H1 (cell line): ENCODE data around the gene OR2A12. TPM values are rescaled to one million over a fixed set of nuclear protein-coding genes. Genes with fewer than 3 reads are reported as not detected.

Source experiments
- EP300 ChIP-seq, 2 experiments: IDR thresholded peaks; 1 replicate in 1 of 2; 2 replicates in 1 of 2; pipeline ENCODE4 v1.6.1; 2011 to 2012; ENCODE audit warnings: low read depth in 2 of 2, low read length in 2 of 2, mild to moderate bottlenecking in 2 of 2, borderline replicate concordance in 1 of 2, inconsistent platforms in 1 of 2, moderate library complexity in 1 of 2
- FOSL1 ChIP-seq: IDR thresholded peaks from 2 replicates; pipeline ENCODE4 v1.6.1; 2011; ENCODE audit warnings: mild to moderate bottlenecking, low read depth, low read length, moderate library complexity; ENCODE audit not compliant: insufficient read depth
- SIX5 ChIP-seq: IDR thresholded peaks from 2 replicates; pipeline ENCODE4 v1.6.1; 2011; ENCODE audit warnings: mild to moderate bottlenecking, low read depth, low read length
- polyA plus RNA-seq, 7 experiments: library from polyadenylated mRNA; depleted of rRNA in 3 of 7; stranded (reverse) in 5 of 7; unstranded in 2 of 7; fragments of >200 nt in 5 of 7; fragments of 200-250 nt in 2 of 7; gene quantifications; 1 replicate in 5 of 7; 2 replicates in 1 of 7; 4 replicates in 1 of 7; pipeline versions ENCODE4 v1.2.1 to v1.2.3, GENCODE V29; 2011 to 2013; ENCODE audit warnings: missing spikeins in 2 of 7, mixed read lengths in 2 of 7
- total RNA-seq: library from RNA; stranded (reverse); fragmentation: NEBNext Ultra II Directional; extraction: Animal tissue kit (Norgen Biotek cat#: 25700); gene quantifications from 2 replicates; pipeline ENCODE4 v1.2.1, GENCODE V29; 2021
- TF ChIP-seq, protein P1 (sequence below): IDR thresholded peaks from 2 replicates; pipeline ENCODE4 v1.6.1; 2012; ENCODE audit warnings: inconsistent platforms

Gene OR2A12
- total and polyA plus RNA-seq, 2 of the 8 experiments (the other 6 are each of a cell fraction or from before 2014, with no cell fraction given): not detected

DNA sequence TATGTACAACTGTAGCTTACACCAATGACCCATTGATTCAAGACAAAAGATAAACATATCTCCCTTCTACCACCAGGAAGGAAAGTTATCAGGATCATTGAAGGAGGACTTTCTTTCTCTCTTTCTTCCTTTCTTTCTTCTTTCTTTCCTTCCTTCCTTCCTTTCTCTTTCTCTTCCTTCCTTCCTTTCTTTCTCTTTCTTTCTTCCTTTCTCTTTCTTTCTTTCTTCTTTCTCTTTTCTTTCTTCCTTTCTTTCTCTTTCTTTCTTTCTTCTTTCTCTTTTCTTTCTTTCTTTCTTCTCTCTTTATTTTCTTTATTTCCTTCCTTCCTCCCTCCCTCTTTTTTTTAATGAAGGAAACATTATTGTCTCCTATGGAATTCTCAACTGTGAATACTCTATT lies 12.7 kb downstream of the OR2A12 start (continued):
- TF ChIP-seq EP300 (IDR thresholded peaks at IDR 0.05; ENCODE audit: borderline replicate concordance in 1 of 2, low read depth in 2 of 2, low read length in 2 of 2) (no peak), FOSL1 (no peak), SIX5 (no peak)
- TF ChIP-seq, protein P1, sequence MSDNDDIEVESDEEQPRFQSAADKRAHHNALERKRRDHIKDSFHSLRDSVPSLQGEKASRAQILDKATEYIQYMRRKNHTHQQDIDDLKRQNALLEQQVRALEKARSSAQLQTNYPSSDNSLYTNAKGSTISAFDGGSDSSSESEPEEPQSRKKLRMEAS: no peak
- TF ChIP-seq, all 59 proteins: peak for 0
